PC-9 (cell line): ENCODE measurements around the gene USP54. TPM values are rescaled to one million over a fixed set of nuclear protein-coding genes. Genes with fewer than 3 reads are reported as not detected.
"Not testable (repeated sequence)": the region's sequence is repeated elsewhere in the genome, so short reads cannot be mapped to it uniquely, and the experiment has no call there.

Experiments used
- BruUV-seq: library from RNA; stranded (reverse); fragments of 400-500 nt; replicated peaks from 2 replicates; lab custom pipeline; 2021; lab: Mats Ljungman, UMichigan
- CTCF ChIA-PET: fragments of 300-600 bp; sonication (Branson Sonifier 250); formaldehyde crosslinking; loops from one replicate; lab custom pipeline; 2022; ENCODE audit warnings: antibody characterized with exemption; lab: Charles Lee
- POLR2A ChIA-PET: fragments of 300-600 bp; sonication (Branson Sonifier 250); formaldehyde crosslinking; loops from one replicate; lab custom pipeline; 2022; ENCODE audit warnings: antibody characterized with exemption; ENCODE audit not compliant: unreplicated experiment; lab: Charles Lee
- DNase-seq, 2 experiments: peaks; one replicate each; pipeline versions ENCODE4 v3.0.0 to v3.0.0-alpha.2; 2015 to 2022; ENCODE audit warnings: mixed read lengths in 1 of 2
- H2AFZ ChIP-seq: fragments of 200-600 bp; sonication (generic); 2 replicates; pipeline ENCODE4 v1.8.1; 2017; ENCODE audit warnings: antibody characterized with exemption
- H3F3A ChIP-seq: fragments of 200-600 bp; sonication (generic); 2 replicates; pipeline ENCODE4 v1.8.1; 2017; ENCODE audit warnings: antibody characterized with exemption, mild to moderate bottlenecking, low read depth; ENCODE audit not compliant: insufficient read depth
- H3K27ac ChIP-seq: fragments of 200-600 bp; sonication (generic); 2 replicates; pipeline ENCODE4 v1.6.1; 2016; ENCODE audit warnings: mixed run types
- H3K27me3 ChIP-seq: fragments of 200-600 bp; sonication (generic); 2 replicates; pipeline ENCODE4 v1.6.1; 2016; ENCODE audit warnings: low read depth, mixed run types; ENCODE audit not compliant: insufficient read depth
- H3K36me3 ChIP-seq: fragments of 200-600 bp; sonication (generic); 2 replicates; pipeline ENCODE4 v1.6.1; 2016; ENCODE audit warnings: low read depth, mixed run types
- H3K4me1 ChIP-seq: fragments of 200-600 bp; sonication (generic); replicated peaks from 2 replicates; pipeline ENCODE4 v1.6.1; 2016; ENCODE audit warnings: mixed run types; ENCODE audit not compliant: insufficient read depth
- H3K4me2 ChIP-seq: fragments of 200-600 bp; sonication (generic); 2 replicates; pipeline ENCODE4 v1.6.1; 2017; ENCODE audit warnings: mixed run types
- H3K4me3 ChIP-seq: fragments of 200-600 bp; sonication (generic); 2 replicates; pipeline ENCODE4 v1.6.1; 2016; ENCODE audit warnings: mixed run types
- H3K79me2 ChIP-seq: fragments of 200-600 bp; sonication (generic); 2 replicates; pipeline ENCODE4 v1.6.1; 2017; ENCODE audit warnings: low read depth, mixed run types
- H3K9me2 ChIP-seq: fragments of 200-600 bp; sonication (generic); 2 replicates; pipeline ENCODE4 v1.8.1; 2017; ENCODE audit warnings: mild to moderate bottlenecking; ENCODE audit not compliant: insufficient read depth
- H3K9me3 ChIP-seq: fragments of 200-600 bp; sonication (generic); 2 replicates; pipeline ENCODE4 v1.8.1; 2016; ENCODE audit warnings: low read depth; ENCODE audit not compliant: insufficient read depth
- H4K20me1 ChIP-seq: fragments of 200-600 bp; sonication (generic); 2 replicates; pipeline ENCODE4 v1.8.1; 2017; ENCODE audit not compliant: insufficient read depth
- EZH2 ChIP-seq: fragments of 200-600 bp; sonication (generic); IDR thresholded peaks from 2 replicates; pipeline ENCODE4 v1.8.0; 2017; ENCODE audit warnings: antibody characterized with exemption, low read depth
- intact Hi-C: fragments of 100-400 bp; cut with micrococcal nuclease; formaldehyde crosslinking; loops from one replicate; pipeline ENCODE4 v1.10.0; 2022; ENCODE audit not compliant: unreplicated experiment
- total RNA-seq: library from RNA; stranded (reverse); gene quantifications from 2 replicates; pipeline ENCODE4 v1.2.3, GENCODE V29; 2021
- TF ChIP-seq, protein P1 (sequence below): fragments of 200-600 bp; sonication (generic); conservative IDR thresholded peaks from 2 replicates; pipeline ENCODE4 v1.6.1; 2017; ENCODE audit warnings: mixed run types, antibody characterized with exemption, mild to moderate bottlenecking, moderate library complexity

The USP54 gene
- total RNA-seq, 1 experiment from 2014 or later, result 52.4 TPM

DNA sequence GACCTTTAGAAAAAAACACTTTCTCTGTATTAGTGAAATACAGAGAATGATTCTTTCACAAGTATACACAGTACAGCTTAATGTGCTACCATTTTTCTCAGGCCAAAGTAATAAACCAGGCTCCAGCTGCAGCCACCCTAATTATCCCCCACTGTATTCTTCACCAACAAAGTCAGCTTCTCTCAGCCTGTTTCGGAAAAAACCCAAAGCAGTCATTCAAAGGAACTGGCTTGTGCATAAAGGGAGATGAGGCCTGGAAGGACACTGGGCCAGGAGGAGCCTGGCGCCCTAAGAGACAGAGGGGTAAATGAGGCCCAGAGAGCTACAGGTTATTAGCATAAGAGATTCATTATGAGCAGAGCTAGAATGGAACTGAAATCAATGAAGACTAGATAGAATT, 9.2 kb downstream of the USP54 start:
- ChIA-PET POLR2A (interaction anchor here (0.6 kb wide), 1 partner anchor 353 kb away, joined by 8 read pairs; no protein-coding TSS in a partner anchor), CTCF (no interaction called here)
- H4K20me1 ChIP-seq, result no peaks in the 10 kb centered on the region; the same call in 1 of the 2 replicates
- H3K9me2 ChIP-seq, result no peaks in the 10 kb centered on the region
- H2AFZ ChIP-seq, result no peak overlapping the region
- peaks cover 38% of the 10 kb centered on the region for H3K4me1 ChIP-seq
- H3K27ac ChIP-seq, result no peak overlapping the region
- H3K36me3 ChIP-seq, result peaks cover 9% of the 10 kb centered on the region; the same call in 1 of the 2 replicates
- no peaks in the 10 kb centered on the region for H3K27me3 ChIP-seq
- H3K79me2 ChIP-seq, result peaks cover 23% of the 10 kb centered on the region; the same call in 1 of the 2 replicates
- DNase-seq, result no peak
- intact Hi-C loops, result no loop called here
- peaks cover 47% of the 10 kb centered on the region for H3F3A ChIP-seq
- no peak overlapping the region for H3K4me2 ChIP-seq
- no peak overlapping the region for H3K4me3 ChIP-seq
- H3K9me3 ChIP-seq, result peaks cover 7% of the 10 kb centered on the region; the same call in 1 of the 2 replicates
- TF ChIP-seq EZH2, result no peak
- TF ChIP-seq, protein P1, sequence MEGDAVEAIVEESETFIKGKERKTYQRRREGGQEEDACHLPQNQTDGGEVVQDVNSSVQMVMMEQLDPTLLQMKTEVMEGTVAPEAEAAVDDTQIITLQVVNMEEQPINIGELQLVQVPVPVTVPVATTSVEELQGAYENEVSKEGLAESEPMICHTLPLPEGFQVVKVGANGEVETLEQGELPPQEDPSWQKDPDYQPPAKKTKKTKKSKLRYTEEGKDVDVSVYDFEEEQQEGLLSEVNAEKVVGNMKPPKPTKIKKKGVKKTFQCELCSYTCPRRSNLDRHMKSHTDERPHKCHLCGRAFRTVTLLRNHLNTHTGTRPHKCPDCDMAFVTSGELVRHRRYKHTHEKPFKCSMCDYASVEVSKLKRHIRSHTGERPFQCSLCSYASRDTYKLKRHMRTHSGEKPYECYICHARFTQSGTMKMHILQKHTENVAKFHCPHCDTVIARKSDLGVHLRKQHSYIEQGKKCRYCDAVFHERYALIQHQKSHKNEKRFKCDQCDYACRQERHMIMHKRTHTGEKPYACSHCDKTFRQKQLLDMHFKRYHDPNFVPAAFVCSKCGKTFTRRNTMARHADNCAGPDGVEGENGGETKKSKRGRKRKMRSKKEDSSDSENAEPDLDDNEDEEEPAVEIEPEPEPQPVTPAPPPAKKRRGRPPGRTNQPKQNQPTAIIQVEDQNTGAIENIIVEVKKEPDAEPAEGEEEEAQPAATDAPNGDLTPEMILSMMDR, result no peak
- BruUV-seq, result no TSS peak

DNA sequence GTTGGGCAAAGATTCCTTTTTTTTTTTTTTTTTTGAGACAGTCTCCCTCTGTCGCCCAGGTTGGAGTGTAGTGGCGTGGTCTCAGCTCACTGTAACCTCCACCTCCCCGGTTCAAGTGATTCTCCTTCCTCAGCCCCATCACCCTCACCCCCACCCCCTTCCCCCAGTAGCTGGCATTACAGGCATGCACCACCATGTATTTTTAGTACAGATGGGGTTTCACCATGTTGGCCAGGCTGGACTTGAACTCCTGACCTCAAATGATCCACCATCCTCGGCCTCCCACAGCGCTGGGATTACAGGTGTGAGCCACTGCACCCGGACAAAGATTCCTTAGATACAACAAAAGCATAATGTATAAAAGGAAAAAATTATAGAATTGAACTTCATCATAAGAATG, 12.2 kb downstream of the USP54 start:
- DNase-seq, H2AFZ ChIP-seq, POLR2A ChIA-PET, H3K36me3 ChIP-seq, H3K27me3 ChIP-seq, H3K4me2 ChIP-seq, H3K9me3 ChIP-seq, H3K9me2 ChIP-seq, BruUV-seq, H4K20me1 ChIP-seq, intact Hi-C loops, H3K4me3 ChIP-seq: not testable (repeated sequence)
- peaks cover 36% of the 10 kb centered on the region for H3F3A ChIP-seq
- H3K79me2 ChIP-seq, result peaks cover 13% of the 10 kb centered on the region; the same call in 1 of the 2 replicates
- CTCF ChIA-PET, result interaction anchor here (0.6 kb wide), 2 partner anchors 21 to 47 kb away, joined by 3 to 9 read pairs; no protein-coding TSS in a partner anchor
- peak overlapping the region; percentile 80 for H3K27ac ChIP-seq
- peaks cover 35% of the 10 kb centered on the region for H3K4me1 ChIP-seq

DNA sequence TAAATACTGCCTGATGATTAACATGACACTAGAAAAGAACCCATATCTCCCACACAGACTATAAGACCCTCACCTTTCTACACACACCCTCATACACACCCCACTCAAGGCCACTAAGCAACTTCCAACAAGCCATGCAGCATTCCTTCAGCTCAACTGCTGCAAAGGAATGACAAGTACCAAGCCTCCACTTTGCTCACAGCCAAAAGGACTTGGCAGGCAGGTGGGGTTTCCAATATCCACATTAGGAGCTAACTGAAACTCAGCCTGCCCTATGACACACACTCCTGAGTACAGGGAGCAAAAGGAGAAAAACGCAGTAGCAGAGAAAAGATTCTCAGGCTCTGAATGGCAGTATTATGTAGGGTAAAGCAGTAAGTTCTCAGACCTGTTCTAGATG, 13.4 kb downstream of the USP54 start:
- Histone ChIP-seq H3F3A (peaks cover 36% of the 10 kb centered on the region), H3K4me3 (no peak overlapping the region), H2AFZ (no peak overlapping the region), H3K27ac (peak overlapping the region; percentile 80), H3K27me3 (no peaks in the 10 kb centered on the region), H3K9me2 (no peaks in the 10 kb centered on the region), H3K79me2 (0 out of 2 replicates have a peak, but pooled peaks cover 6% of the 10 kb centered on the region), H4K20me1 (no peaks in the 10 kb centered on the region; the same call in 1 of the 2 replicates), H3K36me3 (peaks cover 7% of the 10 kb centered on the region; the same call in 1 of the 2 replicates), H3K4me2 (peak overlapping the region; percentile 50), H3K9me3 (no peaks in the 10 kb centered on the region), H3K4me1 (peaks cover 35% of the 10 kb centered on the region)
- peak; percentile 73 to 98 for DNase-seq
- no TSS peak for BruUV-seq
- no peak for TF ChIP-seq EZH2
- TF ChIP-seq, protein P1, result no peak
- intact Hi-C loops, result no loop called here
- POLR2A ChIA-PET, result interaction anchor here (0.6 to 1.2 kb wide), 5 partner anchors 13 to 49 kb away, joined by 4 to 16 read pairs (median 6); partner anchors contain the start of gene USP54
- CTCF ChIA-PET, result interaction anchor here (0.5 to 1.1 kb wide), 2 partner anchors 24 to 97 kb away, joined by 3 to 5 read pairs; no protein-coding TSS in a partner anchor
